ENCODE measurements around the gene CCNJL.
"Not testable (repeated sequence)": the region's sequence is repeated elsewhere in the genome, so short reads cannot be mapped to it uniquely, and the experiment has no call there.

Gene CCNJL

DNA sequence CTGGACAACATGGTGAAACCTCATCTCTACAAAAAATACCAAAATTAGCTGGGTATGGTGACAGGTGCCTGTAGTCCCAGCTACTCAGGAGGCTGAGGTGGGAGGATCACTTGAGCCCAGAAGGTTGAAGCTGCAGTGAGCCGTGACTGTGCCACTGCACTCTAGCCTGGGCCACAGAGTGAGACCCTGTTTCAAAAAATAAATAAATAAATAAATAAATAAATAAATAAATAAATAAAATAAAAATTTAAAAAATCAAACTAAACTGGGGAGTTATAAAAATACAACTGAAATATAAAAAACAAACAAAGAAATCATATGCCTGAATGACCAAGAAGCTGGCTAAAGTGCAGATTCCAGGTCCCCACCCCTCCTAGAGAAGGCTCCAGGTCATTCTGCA is 62.8 kb downstream of the CCNJL start:
- H3K27me3 ChIP-seq (ENCODE audit: control insufficient read depth in 3 of 3, insufficient read depth in 3 of 3, low read depth in 1 of 3, low read length in 3 of 3); H2AFZ ChIP-seq (ENCODE audit: low read length); H2BK5ac ChIP-seq (ENCODE audit: low read length); H2BK120ac ChIP-seq (ENCODE audit: low read depth, low read length); H4K91ac ChIP-seq (ENCODE audit: low read depth, low read length, poor library complexity); H3K4me1 ChIP-seq (ENCODE audit: control insufficient read depth in 2 of 2, insufficient read depth in 1 of 2, low read depth in 1 of 2, low read length in 2 of 2); H3K4ac ChIP-seq (ENCODE audit: low read length); H3K14ac ChIP-seq (ENCODE audit: low read length); H3K23ac ChIP-seq (ENCODE audit: low read depth, low read length, poor library complexity); H2BK15ac ChIP-seq (ENCODE audit: low read length); H4K8ac ChIP-seq (ENCODE audit: low read depth, low read length); DNase-seq (ENCODE audit: low spot score); H3K79me1 ChIP-seq (ENCODE audit: low read depth, low read length); H3K9me3 ChIP-seq (replicated peaks in 1 of 2; ENCODE audit: control insufficient read depth in 2 of 2, insufficient read depth in 1 of 2, low read depth in 1 of 2, low read length in 2 of 2); H3K9ac ChIP-seq (ENCODE audit: low read depth, low read length, poor library complexity); H3K4me2 ChIP-seq (ENCODE audit: insufficient read depth, low read length, poor library complexity, severe bottlenecking); H2AK5ac ChIP-seq (ENCODE audit: low read depth, low read length); H3K4me3 ChIP-seq (ENCODE audit: low read length in 2 of 2); H3K18ac ChIP-seq (ENCODE audit: low read length); H2BK12ac ChIP-seq (ENCODE audit: low read length); H3K27ac ChIP-seq (replicated peaks; ENCODE audit: low read length): not testable (repeated sequence)
- H3K36me3 ChIP-seq (replicated peaks in 1 of 2; ENCODE audit: control insufficient read depth in 2 of 2, insufficient read depth in 2 of 2, low read length in 2 of 2): peaks cover 17 to 42% of the 10 kb centered on the region in 2 donors
- no CpG with 5 or more reads among the region's 1 CpG for WGBS, 2 donors (ENCODE audit: extremely low coverage in 2 of 2, insufficient read length in 2 of 2, insufficient replicate concordance in 1 of 2)

DNA sequence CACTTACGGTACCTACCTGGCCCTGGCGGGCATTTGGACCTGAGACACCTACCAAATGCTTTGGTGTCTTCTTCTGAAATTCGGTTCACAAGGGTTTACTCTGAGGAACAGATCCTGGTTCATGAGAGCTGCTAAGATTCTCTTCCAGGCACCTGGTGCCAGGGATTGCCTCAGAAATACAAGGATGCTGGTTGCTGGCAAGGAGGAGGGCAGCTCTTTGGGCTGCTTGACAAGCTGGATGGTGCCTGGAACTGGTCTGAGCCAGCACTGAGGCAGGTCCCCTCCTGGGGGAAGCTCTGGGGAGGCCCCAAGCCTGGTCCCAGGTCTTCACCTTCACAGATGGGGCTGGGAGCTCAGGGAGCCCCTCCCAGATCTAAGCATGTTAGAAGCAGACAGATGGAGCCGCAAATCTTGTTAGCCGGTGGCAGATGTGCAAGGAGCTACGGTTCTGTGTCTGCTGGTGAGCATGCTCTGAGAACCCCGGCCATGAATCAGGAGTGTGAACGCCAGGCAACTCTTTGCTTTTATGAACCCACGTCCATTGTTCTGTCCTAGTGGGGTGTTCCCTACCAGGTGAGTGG is 66.8 kb downstream of the CCNJL start:
- Histone ChIP-seq H3K36me3 (replicated peaks in 1 of 2; ENCODE audit: control insufficient read depth in 2 of 2, insufficient read depth in 2 of 2, low read length in 2 of 2) (peaks cover 0 to 3% of the 10 kb centered on the region in 2 donors), H3K18ac (ENCODE audit: low read length) (peak overlapping the region; percentile 68), H2BK5ac (ENCODE audit: low read length) (no peak overlapping the region), H3K79me1 (ENCODE audit: low read depth, low read length) (no peaks in the 10 kb centered on the region), H2AK5ac (ENCODE audit: low read depth, low read length) (peak overlapping the region; percentile 9), H2BK15ac (ENCODE audit: low read length) (no peak overlapping the region), H3K4me1 (ENCODE audit: control insufficient read depth in 2 of 2, insufficient read depth in 1 of 2, low read depth in 1 of 2, low read length in 2 of 2) (peaks cover 0 to 3% of the 10 kb centered on the region in 2 donors), H3K4me3 (ENCODE audit: low read length in 2 of 2) (no peak overlapping the region), H3K27ac (replicated peaks; ENCODE audit: low read length) (no peak overlapping the region), H2BK12ac (ENCODE audit: low read length) (no peak overlapping the region), H3K23ac (ENCODE audit: low read depth, low read length, poor library complexity) (no peak overlapping the region), H2BK120ac (ENCODE audit: low read depth, low read length) (no peak overlapping the region), H3K9me3 (replicated peaks in 1 of 2; ENCODE audit: control insufficient read depth in 2 of 2, insufficient read depth in 1 of 2, low read depth in 1 of 2, low read length in 2 of 2) (peaks cover 0 to 2% of the 10 kb centered on the region in 2 donors), H3K4me2 (ENCODE audit: insufficient read depth, low read length, poor library complexity, severe bottlenecking) (no peak overlapping the region), H3K9ac (ENCODE audit: low read depth, low read length, poor library complexity) (no peak overlapping the region), H4K8ac (ENCODE audit: low read depth, low read length) (no peak overlapping the region), H4K91ac (ENCODE audit: low read depth, low read length, poor library complexity) (no peak overlapping the region), H3K14ac (ENCODE audit: low read length) (no peak overlapping the region), H3K27me3 (ENCODE audit: control insufficient read depth in 3 of 3, insufficient read depth in 3 of 3, low read depth in 1 of 3, low read length in 3 of 3) (no peaks in the 10 kb centered on the region), H2AFZ (ENCODE audit: low read length) (no peak overlapping the region), H3K4ac (ENCODE audit: low read length) (no peak overlapping the region)
- no peak for DNase-seq (ENCODE audit: low spot score)
- no CpG with 5 or more reads among the region's 9 CpGs for WGBS, 2 donors (ENCODE audit: extremely low coverage in 2 of 2, insufficient read length in 2 of 2, insufficient replicate concordance in 1 of 2)

DNA sequence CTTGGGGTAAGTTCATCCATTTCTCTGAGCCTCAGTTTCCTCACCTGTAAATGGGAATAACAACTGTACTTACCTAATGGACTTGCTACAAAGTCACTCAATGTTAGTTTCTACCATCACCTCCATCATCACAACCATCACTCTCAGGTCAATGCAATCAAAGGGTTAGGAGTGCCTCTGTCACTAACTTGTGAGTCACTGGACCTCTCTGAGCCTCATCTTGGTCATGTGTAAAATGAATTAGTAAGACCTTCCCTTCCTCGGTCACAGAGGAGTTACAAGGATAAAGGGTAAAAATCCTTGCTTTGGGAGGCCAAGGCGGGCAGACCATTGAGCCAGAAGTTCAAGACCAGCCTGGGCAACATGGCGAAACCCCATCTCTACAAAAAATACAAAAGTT is 70.2 kb downstream of the CCNJL start:
- Histone ChIP-seq H3K27ac (replicated peaks; ENCODE audit: low read length) (no peak overlapping the region), H3K27me3 (ENCODE audit: control insufficient read depth in 3 of 3, insufficient read depth in 3 of 3, low read depth in 1 of 3, low read length in 3 of 3) (no peaks in the 10 kb centered on the region), H2BK15ac (ENCODE audit: low read length) (no peak overlapping the region), H4K91ac (ENCODE audit: low read depth, low read length, poor library complexity) (no peak overlapping the region), H3K4me2 (ENCODE audit: insufficient read depth, low read length, poor library complexity, severe bottlenecking) (no peak overlapping the region), H2BK12ac (ENCODE audit: low read length) (no peak overlapping the region), H3K4me1 (ENCODE audit: control insufficient read depth in 2 of 2, insufficient read depth in 1 of 2, low read depth in 1 of 2, low read length in 2 of 2) (peaks cover 5 to 9% of the 10 kb centered on the region in 2 donors), H3K4me3 (ENCODE audit: low read length in 2 of 2) (no peak overlapping the region), H3K23ac (ENCODE audit: low read depth, low read length, poor library complexity) (no peak overlapping the region), H4K8ac (ENCODE audit: low read depth, low read length) (no peak overlapping the region), H2BK5ac (ENCODE audit: low read length) (no peak overlapping the region), H3K9me3 (replicated peaks in 1 of 2; ENCODE audit: control insufficient read depth in 2 of 2, insufficient read depth in 1 of 2, low read depth in 1 of 2, low read length in 2 of 2) (peaks cover 0 to 2% of the 10 kb centered on the region in 2 donors), H3K14ac (ENCODE audit: low read length) (no peak overlapping the region), H3K36me3 (replicated peaks in 1 of 2; ENCODE audit: control insufficient read depth in 2 of 2, insufficient read depth in 2 of 2, low read length in 2 of 2) (no peaks in the 10 kb centered on the region), H3K79me1 (ENCODE audit: low read depth, low read length) (no peaks in the 10 kb centered on the region), H2AK5ac (ENCODE audit: low read depth, low read length) (no peak overlapping the region), H3K4ac (ENCODE audit: low read length) (no peak overlapping the region), H2AFZ (ENCODE audit: low read length) (no peak overlapping the region), H2BK120ac (ENCODE audit: low read depth, low read length) (no peak overlapping the region), H3K18ac (ENCODE audit: low read length) (no peak overlapping the region), H3K9ac (ENCODE audit: low read depth, low read length, poor library complexity) (no peak overlapping the region)
- DNase-seq (ENCODE audit: low spot score): no peak
- no CpG with 5 or more reads among the region's 3 CpGs for WGBS, 2 donors (ENCODE audit: extremely low coverage in 2 of 2, insufficient read length in 2 of 2, insufficient replicate concordance in 1 of 2)

DNA sequence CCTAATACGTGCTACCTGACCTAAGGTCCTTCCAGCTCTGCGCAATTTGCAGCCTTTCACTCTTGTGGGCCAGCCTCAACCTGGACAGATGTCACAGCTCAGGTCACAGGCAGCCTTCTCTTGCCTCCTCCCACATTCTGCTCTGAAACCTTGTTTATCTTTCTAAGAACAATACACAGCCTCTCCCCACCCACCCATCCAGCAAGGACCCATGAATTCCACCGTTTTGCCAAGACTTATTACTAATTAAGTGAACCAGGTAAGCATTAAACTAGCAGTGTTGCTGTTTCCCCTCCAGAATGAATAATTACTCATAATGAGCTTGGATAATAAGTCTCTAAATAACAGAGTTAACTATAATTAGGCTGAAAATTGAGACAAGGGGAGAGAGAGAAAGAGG is 72.0 kb downstream of the CCNJL start:
- Histone ChIP-seq H2AK5ac (ENCODE audit: low read depth, low read length) (no peak overlapping the region), H2BK15ac (ENCODE audit: low read length) (no peak overlapping the region), H2BK120ac (ENCODE audit: low read depth, low read length) (no peak overlapping the region), H3K4me2 (ENCODE audit: insufficient read depth, low read length, poor library complexity, severe bottlenecking) (no peak overlapping the region), H2BK12ac (ENCODE audit: low read length) (no peak overlapping the region), H3K9ac (ENCODE audit: low read depth, low read length, poor library complexity) (no peak overlapping the region), H3K4me3 (ENCODE audit: low read length in 2 of 2) (no peak overlapping the region), H3K27ac (replicated peaks; ENCODE audit: low read length) (no peak overlapping the region), H3K9me3 (replicated peaks in 1 of 2; ENCODE audit: control insufficient read depth in 2 of 2, insufficient read depth in 1 of 2, low read depth in 1 of 2, low read length in 2 of 2) (peaks cover 0 to 2% of the 10 kb centered on the region in 2 donors), H2BK5ac (ENCODE audit: low read length) (no peak overlapping the region), H2AFZ (ENCODE audit: low read length) (peak overlapping the region; percentile 53), H4K8ac (ENCODE audit: low read depth, low read length) (no peak overlapping the region), H3K4me1 (ENCODE audit: control insufficient read depth in 2 of 2, insufficient read depth in 1 of 2, low read depth in 1 of 2, low read length in 2 of 2) (peaks cover 5 to 7% of the 10 kb centered on the region in 2 donors), H3K36me3 (replicated peaks in 1 of 2; ENCODE audit: control insufficient read depth in 2 of 2, insufficient read depth in 2 of 2, low read length in 2 of 2) (no peaks in the 10 kb centered on the region), H3K4ac (ENCODE audit: low read length) (no peak overlapping the region), H3K18ac (ENCODE audit: low read length) (no peak overlapping the region), H3K23ac (ENCODE audit: low read depth, low read length, poor library complexity) (no peak overlapping the region), H3K27me3 (ENCODE audit: control insufficient read depth in 3 of 3, insufficient read depth in 3 of 3, low read depth in 1 of 3, low read length in 3 of 3) (no peaks in the 10 kb centered on the region), H4K91ac (ENCODE audit: low read depth, low read length, poor library complexity) (no peak overlapping the region), H3K14ac (ENCODE audit: low read length) (no peak overlapping the region), H3K79me1 (ENCODE audit: low read depth, low read length) (no peaks in the 10 kb centered on the region)
- no peak for DNase-seq (ENCODE audit: low spot score)
- WGBS, 2 donors (ENCODE audit: extremely low coverage in 2 of 2, insufficient read length in 2 of 2, insufficient replicate concordance in 1 of 2): no CpG with 5 or more reads among the region's 3 CpGs
